ENCODE measurements around the gene NET1. TPM values are rescaled to one million over a fixed set of nuclear protein-coding genes. Genes with fewer than 3 reads are reported as not detected.

The NET1 gene
- total RNA-seq, 1 donor from 2014 or later, result 11.3 TPM

DNA sequence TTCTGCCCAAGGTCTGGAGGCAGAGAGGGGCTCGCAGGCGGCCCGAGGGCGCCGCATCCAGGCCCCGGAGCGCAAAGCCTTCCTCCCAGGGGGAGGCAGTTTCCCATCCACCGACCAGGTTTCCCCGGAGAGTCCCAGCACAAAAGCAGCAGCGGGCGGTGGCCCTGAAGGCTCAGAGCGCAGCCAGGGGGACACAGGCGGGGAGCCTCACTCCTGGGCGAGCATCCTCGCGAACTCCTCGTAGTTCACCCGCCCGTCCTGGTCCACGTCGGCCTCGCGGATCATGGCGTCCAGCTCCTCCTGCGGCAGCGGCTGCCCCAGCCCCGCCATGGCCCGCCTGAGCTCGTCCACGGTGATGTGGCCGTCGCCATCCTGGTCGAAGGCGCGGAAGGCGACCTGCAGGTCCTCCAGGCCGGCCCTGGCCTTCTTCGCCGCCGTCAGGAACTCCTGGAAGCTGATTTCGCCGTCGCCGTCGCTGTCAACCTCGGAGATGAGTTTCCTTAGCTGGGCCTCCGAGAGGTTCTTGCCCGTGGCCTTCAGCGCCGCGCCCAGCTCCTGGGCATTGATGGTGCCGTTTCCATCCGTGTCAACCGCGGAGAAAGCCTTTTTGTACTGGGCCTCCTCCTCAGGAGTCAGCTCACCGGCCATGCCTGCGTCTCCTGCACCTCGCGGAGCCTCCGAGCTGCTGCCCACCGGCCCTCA, 86.6 kb downstream of the NET1 start:
- H3K36me3 Mint-ChIP-seq (ENCODE audit: unreplicated experiment), result no peaks in the 10 kb centered on the region
- no peaks in the 10 kb centered on the region for H3K9me3 Mint-ChIP-seq (ENCODE audit: unreplicated experiment)
- peaks cover 2% of the 10 kb centered on the region for H3K4me1 Mint-ChIP-seq (ENCODE audit: unreplicated experiment)
- H3K27me3 Mint-ChIP-seq (ENCODE audit: unreplicated experiment), result peaks cover 30% of the 10 kb centered on the region
- no peak for DNase-seq (ENCODE audit: extremely low spot score, unreplicated experiment)
- no peak overlapping the region for H3K27ac Mint-ChIP-seq (ENCODE audit: unreplicated experiment)
- no peak overlapping the region for H3K4me3 Mint-ChIP-seq (ENCODE audit: unreplicated experiment)
- TF ChIP-seq, protein P1, sequence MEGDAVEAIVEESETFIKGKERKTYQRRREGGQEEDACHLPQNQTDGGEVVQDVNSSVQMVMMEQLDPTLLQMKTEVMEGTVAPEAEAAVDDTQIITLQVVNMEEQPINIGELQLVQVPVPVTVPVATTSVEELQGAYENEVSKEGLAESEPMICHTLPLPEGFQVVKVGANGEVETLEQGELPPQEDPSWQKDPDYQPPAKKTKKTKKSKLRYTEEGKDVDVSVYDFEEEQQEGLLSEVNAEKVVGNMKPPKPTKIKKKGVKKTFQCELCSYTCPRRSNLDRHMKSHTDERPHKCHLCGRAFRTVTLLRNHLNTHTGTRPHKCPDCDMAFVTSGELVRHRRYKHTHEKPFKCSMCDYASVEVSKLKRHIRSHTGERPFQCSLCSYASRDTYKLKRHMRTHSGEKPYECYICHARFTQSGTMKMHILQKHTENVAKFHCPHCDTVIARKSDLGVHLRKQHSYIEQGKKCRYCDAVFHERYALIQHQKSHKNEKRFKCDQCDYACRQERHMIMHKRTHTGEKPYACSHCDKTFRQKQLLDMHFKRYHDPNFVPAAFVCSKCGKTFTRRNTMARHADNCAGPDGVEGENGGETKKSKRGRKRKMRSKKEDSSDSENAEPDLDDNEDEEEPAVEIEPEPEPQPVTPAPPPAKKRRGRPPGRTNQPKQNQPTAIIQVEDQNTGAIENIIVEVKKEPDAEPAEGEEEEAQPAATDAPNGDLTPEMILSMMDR (IDR thresholded peaks at IDR 0.05), result no peak

DNA sequence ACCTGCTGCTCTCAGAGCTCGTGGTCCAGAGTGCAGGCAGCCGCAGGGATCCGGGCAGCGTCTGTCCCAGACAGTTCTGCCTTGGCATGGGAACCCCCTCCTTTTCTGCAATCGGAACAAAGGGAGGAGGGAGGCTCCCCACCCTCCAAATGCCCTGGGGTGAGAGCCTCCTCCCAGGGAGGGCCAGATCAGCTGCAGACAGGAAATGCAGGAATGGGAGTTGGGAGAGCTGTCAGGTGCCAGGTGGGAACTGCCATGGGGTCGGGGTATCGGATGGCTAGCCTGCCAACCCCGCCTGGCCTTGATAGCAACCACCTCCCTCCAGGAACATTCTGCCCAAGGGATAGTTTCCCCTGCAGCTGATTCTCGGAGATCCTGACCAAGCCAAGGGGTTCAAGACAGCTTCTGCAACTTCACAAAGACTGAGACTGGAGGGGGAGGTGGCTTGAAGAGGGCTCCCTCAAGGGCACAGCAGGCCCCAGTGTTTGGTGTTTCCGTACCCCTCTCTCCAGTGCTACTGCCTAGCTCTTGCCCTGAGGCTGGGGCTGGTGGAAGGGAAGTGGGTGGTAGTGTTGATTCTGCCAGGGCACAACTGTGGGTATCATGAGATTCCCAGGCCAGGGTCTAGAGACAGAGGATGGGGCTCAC, 87.3 kb downstream of the NET1 start, which contains the start of gene CALML5:
TSS of gene CALML5 (minus strand) at position 78 of the 648 bp plus-strand sequence. CDS start 132 bp downstream, outside the sequence.
- Mint-ChIP-seq H3K27me3 (ENCODE audit: unreplicated experiment) (peaks cover 30% of the 10 kb centered on the region), H3K36me3 (ENCODE audit: unreplicated experiment) (no peaks in the 10 kb centered on the region), H3K9me3 (ENCODE audit: unreplicated experiment) (no peaks in the 10 kb centered on the region), H3K4me1 (ENCODE audit: unreplicated experiment) (peaks cover 2% of the 10 kb centered on the region), H3K4me3 (ENCODE audit: unreplicated experiment) (no peak within 1 kb of the TSS), H3K27ac (ENCODE audit: unreplicated experiment) (no peak within 1 kb of the TSS)
- no peak for DNase-seq (ENCODE audit: extremely low spot score, unreplicated experiment)
- TF ChIP-seq, protein P1 (IDR thresholded peaks at IDR 0.05), result no peak

DNA sequence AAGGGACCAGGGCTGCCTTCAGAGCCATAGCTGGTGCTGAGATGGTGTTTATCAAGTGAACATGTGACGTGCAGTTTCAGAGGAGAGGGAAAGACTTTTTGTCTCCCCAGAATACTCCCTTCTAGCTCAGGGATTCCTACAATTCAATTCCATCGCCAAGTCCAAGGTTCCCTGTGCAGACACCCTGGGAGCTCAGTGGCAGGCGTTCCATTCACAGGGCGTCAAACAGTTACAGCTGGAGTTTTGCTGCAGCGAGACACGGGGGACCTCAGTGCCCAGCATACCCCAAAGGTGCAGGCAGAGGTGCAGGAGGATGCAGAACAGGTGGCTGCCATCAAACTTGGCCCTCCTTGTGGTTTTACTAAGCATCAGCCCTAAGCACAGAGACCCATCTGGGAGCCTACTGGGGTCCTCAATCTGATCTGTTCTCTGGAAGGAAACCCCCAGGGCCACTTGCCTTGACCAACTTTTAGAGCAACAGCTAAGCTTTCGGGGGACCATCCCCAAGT, 87.9 kb downstream of the NET1 start:
- H3K27me3 Mint-ChIP-seq (ENCODE audit: unreplicated experiment), result peaks cover 34% of the 10 kb centered on the region
- H3K4me1 Mint-ChIP-seq (ENCODE audit: unreplicated experiment), result peaks cover 2% of the 10 kb centered on the region
- no peaks in the 10 kb centered on the region for H3K36me3 Mint-ChIP-seq (ENCODE audit: unreplicated experiment)
- DNase-seq (ENCODE audit: extremely low spot score, unreplicated experiment), result no peak
- no peak overlapping the region for H3K4me3 Mint-ChIP-seq (ENCODE audit: unreplicated experiment)
- TF ChIP-seq, protein P1 (IDR thresholded peaks at IDR 0.05), result no peak
- no peaks in the 10 kb centered on the region for H3K9me3 Mint-ChIP-seq (ENCODE audit: unreplicated experiment)
- no peak overlapping the region for H3K27ac Mint-ChIP-seq (ENCODE audit: unreplicated experiment)

DNA sequence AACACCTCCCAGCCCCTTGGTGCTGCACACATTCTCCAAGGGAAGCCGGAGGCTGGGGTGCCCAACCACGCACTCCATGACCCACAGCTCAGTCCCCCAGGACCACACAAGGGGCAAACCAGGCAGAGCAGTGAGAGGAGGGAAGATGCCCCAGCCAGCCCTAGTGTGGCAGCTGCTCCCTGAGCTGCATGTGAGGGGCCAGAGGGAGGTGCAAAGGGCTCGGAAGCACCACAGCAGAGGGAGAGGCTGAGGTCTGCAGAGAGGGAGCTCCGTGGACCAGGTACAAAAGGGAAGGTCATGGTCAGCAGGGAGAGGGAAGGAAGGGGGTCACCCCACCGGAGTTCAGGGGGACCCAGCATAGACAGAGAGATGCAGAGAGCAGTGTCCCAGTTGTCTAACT, 88.6 kb downstream of the NET1 start:
- H3K27me3 Mint-ChIP-seq (ENCODE audit: unreplicated experiment), result peaks cover 39% of the 10 kb centered on the region
- no peak overlapping the region for H3K4me3 Mint-ChIP-seq (ENCODE audit: unreplicated experiment)
- no peak overlapping the region for H3K27ac Mint-ChIP-seq (ENCODE audit: unreplicated experiment)
- no peak for DNase-seq (ENCODE audit: extremely low spot score, unreplicated experiment)
- no peaks in the 10 kb centered on the region for H3K36me3 Mint-ChIP-seq (ENCODE audit: unreplicated experiment)
- no peaks in the 10 kb centered on the region for H3K9me3 Mint-ChIP-seq (ENCODE audit: unreplicated experiment)
- H3K4me1 Mint-ChIP-seq (ENCODE audit: unreplicated experiment), result peaks cover 2% of the 10 kb centered on the region
- TF ChIP-seq, protein P1 (IDR thresholded peaks at IDR 0.05), result no peak

DNA sequence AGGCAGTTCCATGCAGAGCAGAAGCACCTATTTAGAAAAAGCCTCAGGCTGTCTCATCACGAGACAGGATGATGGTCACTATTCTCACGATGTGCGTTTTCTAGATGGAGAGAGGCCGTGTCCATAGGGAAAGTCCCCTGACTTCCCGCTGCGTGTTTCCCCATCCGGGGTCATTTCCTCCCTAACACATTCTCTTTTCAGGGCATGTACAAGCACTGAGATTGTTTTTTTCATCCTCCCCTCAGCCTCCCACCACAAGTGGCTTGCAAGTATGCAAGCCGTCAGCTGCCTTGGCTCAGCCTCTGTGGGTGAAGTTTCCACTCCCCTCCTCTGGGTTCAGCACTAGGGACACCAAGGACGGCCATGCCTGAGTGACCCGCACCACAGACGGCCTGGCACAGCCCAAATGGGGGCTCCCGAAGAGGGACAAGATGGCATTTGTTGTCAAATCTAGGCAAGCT, 89.7 kb downstream of the NET1 start:
- DNase-seq (ENCODE audit: extremely low spot score, unreplicated experiment), result no peak
- no peaks in the 10 kb centered on the region for H3K9me3 Mint-ChIP-seq (ENCODE audit: unreplicated experiment)

More for the DNA sequence above, 89.7 kb downstream of the NET1 start:
- Mint-ChIP-seq H3K4me3 (ENCODE audit: unreplicated experiment) (no peak overlapping the region), H3K27ac (ENCODE audit: unreplicated experiment) (no peak overlapping the region), H3K27me3 (ENCODE audit: unreplicated experiment) (peaks cover 40% of the 10 kb centered on the region), H3K36me3 (ENCODE audit: unreplicated experiment) (no peaks in the 10 kb centered on the region), H3K4me1 (ENCODE audit: unreplicated experiment) (peaks cover 2% of the 10 kb centered on the region)
- TF ChIP-seq, protein P1 (IDR thresholded peaks at IDR 0.05), result no peak
